NOMO-1 treated with DMSO at 0.1 percent for 48 hours (cell line): Measurements from ENCODE around the gene SKIC8.
"Not testable (repeated sequence)": the region's sequence is repeated elsewhere in the genome, so short reads cannot be mapped to it uniquely, and the experiment has no call there.

Experiments used
- DNase-seq: peaks from one replicate; lab custom pipeline; 2025; ENCODE audit not compliant: unreplicated experiment; lab: John Stamatoyannopoulos, UW

SKIC8 gene

DNA sequence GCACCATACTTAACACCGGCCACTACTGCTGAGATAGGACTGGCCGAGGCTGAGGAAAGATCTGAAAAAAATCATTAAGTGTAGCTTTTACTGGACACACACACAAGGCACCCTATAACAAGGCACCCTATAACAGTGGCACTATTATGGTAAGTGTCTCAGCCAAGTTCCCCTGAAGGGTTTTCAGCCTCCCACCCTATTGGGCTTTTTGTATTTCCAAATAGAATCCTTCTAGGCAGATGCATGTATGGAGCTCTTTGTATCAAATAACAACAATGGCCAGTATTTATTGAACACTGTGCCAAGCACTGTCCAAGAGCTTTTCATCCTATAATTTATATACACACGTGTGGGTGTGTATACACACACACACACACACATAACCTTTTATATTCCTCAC, 41.7 kb downstream of the SKIC8 start:
- no peak for DNase-seq

DNA sequence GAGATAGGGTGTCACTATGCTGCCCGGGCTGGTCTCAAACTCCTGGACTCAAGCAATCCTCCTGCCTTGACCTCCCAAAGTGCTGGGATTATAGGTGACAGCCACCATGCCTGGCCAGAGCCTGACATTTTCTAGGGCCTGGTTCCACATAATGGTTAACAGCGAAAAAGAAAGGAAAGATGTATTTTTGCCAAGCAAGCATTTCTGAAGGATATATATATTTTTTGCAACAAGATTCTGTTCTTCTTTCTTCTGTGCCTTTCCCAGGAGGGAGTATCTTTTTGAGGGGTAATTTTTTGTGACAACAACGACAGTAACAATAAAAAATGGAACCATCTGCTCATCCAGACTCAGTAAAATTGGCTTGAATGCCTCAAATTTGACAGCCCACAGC, 43.4 kb downstream of the SKIC8 start:
- DNase-seq: no peak

DNA sequence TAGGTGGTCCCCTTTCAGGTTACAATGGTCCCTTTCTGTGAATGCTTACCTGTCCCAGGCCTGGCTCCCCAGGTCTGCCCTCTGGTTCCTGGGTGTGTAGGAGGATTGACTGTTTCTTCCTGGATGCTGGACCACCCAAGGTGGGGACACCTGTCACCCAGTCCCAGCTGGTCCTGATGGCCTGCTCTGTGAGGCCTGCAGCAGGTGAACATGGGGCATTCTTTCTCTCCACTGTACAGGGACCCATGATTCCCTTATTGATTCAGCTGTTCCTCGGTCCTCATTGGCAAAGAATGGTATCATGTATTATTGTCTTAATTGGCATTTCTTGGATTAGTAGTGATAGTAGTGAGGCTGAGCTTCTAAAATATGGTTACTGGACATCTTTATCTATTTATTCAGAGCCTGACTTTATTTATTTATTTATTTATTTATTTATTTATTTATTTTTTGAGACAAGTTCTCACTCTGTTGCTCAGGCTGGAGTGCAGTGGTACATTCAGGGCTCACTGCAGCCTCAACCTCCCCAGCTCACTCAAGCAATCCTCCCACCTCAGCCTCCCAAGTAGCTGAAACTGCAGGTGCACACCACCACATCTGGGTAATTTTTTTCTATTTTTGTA, 43.9 kb downstream of the SKIC8 start:
- DNase-seq: no peak

DNA sequence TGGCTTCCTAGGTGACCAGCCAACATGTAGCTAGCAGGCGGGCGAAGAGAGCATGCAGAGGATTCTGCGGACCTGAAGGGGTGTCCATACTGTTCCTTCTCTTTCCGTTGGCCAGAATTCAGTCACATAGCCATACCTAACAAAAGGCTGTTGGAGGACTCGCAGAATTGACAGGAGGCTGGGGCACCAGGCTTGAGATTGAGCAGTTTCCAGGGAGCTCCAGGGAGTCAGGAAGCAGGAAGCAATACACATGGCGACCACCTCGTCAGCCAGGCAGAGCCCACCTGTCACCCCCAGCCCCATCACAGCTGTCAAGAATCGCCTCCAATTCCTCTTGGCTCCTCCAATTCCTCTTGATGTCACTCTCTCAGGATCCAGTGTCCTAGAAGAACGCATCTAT, 48.3 kb downstream of the SKIC8 start:
- no peak for DNase-seq

DNA sequence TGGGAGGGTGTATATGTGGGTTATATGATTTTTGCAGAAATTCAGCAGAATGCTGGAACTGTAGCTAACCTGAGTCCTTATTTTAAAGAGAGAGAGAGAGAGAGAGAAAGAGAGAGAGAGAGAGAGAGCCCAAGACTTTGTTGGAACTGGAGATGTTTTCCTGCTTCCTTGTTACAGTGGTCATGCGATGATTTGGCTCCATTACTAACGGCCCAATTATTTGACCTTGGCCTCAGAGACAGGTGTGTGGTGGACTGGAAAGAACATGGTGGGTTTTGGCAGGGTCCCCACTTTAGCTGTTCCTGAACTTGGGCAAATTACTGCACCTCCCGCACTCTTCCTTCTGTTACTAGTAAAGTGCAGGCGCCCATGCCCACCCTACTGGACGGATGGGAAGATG, 50.3 kb downstream of the SKIC8 start:
- no peak for DNase-seq

DNA sequence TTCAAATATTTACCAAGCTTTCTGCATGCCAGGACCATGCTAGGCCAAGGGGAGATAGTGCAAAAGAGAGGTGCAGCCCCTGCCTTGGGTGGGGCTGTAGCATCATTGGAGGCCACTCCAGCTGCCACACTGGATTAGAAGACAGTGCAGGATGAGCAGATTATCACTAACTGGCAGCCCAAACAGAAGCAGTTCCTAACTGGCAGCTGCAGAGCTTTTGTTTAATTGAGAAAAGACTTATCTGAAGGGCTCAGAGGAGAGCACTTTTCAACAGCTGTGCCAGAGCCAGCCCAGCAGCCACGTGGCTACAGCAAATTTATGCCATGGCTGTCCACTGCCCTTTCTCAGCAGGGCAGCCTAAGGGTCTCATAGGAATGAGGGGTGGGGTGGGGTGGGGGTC, 51.5 kb downstream of the SKIC8 start:
- DNase-seq: no peak

DNA sequence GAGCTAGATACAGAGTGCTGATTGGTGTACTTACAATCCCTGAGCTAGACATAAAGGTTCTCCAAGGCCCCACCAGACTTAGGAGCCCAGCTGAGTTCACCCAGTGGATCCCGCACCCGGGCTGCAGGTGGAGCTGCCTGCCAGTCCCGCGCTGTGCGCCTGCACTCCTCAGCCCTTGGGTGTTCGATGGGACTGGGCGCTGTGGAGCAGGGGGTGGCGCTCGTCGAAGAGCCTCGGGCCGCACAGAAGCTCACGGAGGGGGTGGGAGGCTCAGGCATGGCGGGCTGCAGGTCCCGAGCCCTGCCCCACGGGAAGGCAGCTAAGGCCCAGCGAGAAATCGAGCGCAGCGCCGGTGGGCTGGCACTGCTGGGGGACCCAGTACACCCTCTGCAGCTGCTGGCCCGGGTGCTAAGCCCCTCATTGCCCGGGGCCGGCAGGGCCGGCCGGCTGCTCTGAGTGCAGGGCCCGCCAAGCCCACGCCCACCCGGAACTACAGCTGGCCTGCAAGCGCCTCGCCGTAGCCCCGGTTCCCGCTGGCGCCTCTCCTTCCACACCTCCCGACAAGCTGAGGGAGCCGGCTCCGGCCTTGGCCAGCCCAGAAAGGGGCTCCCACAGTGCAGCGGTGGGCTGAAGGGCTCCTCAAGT, 53.3 kb downstream of the SKIC8 start:
- DNase-seq: not testable (repeated sequence)

DNA sequence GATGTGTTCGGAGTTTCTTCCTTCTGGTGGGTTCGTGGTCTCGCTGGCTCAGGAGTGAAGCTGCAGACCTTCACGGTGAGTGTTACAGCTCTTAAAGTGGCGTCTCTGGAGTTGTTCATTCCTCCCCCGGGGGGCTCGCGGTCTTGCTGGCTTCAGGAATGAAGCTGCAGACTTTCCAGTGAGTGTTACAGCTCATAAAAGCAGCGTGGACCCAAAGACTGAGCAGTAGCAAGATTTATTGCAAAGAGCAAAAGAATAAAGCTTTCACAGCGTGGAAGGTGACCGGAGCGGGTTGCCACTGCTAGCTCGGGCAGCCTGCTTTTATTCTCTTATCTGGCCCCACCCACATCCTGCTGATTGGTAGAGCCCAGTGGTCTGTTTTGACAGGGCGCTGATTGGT, 54.0 kb downstream of the SKIC8 start:
- DNase-seq: not testable (repeated sequence)

DNA sequence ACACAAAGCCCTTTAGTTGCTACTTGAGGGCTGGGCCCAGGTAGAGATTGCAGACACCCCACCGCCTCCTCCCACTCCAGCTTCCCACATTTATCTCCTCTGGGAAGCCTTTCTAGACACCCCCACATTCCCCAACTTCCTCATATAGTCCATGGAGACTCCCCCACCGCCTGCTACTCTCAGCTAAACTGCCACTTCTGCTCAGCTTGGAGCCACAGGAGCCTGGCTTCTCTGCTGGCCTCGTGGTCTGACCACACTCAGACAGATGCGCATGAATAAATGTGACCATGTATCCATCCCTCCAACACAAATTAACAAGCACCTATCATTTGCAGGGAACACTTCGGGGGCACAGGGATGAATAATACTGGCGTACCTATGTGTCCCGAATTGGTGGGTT, 54.5 kb downstream of the SKIC8 start:
- no peak for DNase-seq

DNA sequence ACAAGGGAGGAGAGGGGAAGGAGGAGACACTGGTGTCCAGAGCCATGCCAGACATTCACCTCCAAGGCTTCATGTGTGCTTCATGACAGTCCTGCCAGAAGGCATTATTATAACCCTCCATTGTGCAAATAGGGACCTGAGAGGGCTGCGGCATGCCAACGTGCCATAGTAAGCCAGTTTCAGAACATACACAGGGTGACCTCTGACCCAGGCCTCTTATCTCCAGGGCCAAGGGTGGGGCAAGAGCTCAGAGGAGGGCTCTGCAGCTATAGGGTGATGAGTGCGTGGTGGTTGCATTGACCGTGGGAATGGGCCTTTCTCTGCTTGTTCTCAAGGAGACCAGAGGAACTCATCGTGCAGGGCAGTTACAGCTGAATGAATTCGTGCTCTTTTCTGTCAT, 55.3 kb downstream of the SKIC8 start:
- no peak for DNase-seq

DNA sequence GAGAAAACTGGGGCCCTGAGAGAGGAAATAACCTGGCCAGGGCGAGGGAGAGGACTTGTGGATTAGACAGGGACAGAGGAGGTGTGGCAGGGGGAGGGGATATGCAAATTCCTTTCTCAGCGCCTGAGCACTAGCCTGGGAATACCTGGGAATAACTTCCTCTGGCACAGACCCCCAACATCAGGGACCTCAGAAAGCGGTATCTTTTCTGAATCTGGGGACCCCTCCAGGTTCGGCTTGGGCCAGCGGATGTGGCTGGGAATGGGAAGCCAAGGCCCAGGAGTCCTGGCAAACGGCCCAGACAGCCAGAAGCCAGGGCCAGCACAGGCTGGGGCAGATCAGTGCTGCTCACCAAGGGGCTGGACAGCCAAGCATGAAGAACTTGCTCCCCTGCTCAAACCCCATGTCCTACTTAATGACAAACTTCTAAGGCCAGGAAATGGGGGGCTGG, 55.9 kb downstream of the SKIC8 start:
- no peak for DNase-seq

DNA sequence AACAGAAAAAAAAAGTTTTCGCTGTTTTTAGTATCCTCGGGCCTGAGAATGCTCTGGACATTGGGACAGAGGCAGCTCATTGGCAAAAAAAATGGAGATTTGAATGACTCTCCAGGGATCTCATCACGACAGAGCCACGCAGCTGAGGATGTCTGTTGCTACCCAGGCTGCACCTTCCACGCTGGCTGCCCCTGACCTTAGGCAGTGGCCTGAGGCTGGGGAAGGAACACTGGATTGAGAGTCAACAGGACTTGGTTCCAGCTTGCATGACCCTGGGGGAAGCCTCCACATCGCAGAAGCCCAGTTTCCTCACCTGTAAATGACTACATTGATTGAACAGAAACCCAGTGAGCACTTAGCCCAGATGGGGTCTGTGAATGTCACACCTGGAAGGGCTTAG, 56.4 kb downstream of the SKIC8 start:
- no peak for DNase-seq

DNA sequence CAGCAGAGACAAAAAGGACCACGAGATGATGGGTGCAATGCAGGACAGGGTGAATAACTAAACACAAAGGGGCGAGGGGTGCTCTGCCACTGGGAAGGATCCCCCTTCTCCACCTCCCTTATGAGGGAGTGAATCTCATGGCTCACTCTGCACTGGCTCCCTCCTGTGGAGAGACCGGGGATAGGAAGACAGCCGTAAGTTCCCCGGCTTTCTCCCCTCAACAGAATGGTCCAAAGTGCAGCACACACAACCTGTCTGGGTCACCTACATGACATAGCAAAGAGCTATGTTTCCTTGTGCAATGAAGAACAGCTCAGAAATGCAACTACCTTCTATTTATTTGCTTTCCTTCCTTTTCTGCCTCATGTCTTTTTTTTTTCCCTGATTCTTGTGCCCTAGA, 57.3 kb downstream of the SKIC8 start:
- DNase-seq: no peak

DNA sequence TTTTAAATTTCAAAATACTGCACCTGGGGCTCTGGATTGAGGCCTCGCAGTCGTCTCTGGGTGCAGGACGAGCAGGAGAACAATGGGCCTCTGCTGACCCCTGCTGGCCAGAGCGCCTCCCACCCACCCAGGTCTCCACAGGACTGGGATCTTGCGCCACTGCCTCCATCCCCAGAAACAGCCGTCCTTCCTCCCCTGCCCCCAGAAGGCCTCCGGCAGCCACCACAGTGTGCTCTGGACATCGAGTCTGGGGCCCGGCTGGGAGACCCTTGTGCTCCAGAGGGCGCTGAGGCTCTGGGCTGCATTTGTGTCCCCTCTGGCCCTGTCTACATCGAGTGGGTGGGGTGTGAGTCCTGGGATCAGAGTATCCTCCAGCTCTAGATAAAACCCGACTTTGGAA, 58.4 kb downstream of the SKIC8 start:
- peak; percentile 64 for DNase-seq

DNA sequence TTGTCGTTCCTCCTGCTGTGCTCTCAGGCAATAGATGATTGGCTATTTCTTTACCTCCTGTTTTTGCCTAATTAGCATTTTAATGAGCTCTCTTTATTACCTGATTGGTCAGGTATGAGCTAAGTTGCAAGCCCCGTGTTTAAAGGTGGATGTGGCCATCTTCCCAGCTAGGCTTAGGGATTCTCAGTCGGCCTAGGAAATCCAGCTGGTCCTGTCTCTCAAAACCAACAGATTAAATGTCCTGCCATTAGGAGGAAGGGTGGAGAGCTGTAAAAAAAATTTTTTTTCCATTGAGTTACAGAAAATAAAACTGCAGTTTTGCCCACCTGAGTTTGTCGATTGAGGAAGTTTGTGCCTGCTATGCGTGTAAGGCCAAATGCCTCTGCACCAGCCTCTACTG, 59.6 kb downstream of the SKIC8 start:
- no peak for DNase-seq

DNA sequence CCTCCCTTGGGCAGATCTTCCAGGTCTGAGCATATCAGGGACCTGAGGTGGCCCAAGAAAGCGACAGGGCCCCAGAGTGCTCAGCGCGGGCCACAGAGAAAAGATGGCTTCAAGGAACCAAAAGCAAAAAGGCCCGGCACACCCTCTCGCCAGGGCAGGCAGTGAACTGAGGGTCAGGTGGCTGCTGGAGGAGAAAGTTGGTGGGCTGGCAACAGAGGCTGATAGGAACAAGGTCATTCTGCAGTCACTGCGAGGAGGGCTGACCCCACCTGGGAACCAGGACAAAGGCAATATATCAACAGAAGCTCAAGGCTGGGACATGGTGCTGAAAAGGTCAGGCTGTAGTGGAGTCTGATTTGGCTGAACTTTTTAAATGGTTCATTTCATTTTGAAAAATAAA, 62.3 kb downstream of the SKIC8 start:
- no peak for DNase-seq

DNA sequence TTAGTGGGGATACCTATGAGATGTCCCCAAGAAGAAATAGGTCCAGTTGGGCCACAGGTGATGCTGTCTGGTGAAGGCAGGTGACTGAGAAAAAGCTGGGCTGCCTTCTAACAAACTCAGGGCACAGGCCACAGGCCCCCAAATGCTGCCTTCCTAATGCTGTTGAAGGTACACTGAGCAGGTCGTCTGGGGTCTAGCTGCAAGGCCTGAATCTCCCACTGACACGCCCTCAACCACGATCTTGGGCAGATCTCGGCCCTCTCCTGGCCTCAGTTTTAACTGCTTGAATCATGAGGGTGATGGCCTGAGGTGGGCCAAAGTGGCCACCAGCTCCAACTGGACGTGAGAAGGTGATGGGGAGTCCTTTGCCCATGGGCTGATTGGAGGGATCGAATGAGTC, 62.9 kb downstream of the SKIC8 start:
- DNase-seq: no peak

DNA sequence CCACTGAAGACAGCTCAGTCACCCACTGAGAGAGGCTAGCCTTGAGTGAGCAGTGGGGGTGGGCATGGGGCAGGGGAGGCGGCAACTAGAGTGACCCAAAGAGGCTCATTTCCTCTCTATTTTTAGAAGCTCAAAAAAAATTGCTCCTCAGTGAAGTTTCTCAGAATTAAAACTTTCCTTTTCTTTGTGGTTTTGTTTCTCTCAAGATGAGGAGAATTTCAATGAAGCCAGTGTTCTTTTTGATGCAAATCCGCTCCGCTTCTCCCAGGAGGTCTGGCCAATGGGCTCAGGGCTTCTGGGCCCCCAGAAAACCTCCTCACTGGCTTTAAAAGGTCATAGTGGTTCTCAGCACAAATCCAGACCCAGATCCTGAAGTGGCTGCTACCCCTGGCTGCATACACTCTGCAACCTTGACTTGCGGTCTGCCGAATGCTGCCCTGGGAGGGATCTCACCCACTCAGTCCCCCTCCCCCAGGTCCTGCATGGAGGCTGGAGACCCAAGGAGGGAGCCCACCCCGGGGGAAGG, 64.8 kb downstream of the SKIC8 start, which contains the start of gene ACSBG1:
Gene ACSBG1 (minus strand): TSS at position 51 of the 526 bp plus-strand sequence. CDS start 64 bp downstream, outside the sequence.
- no peak for DNase-seq

DNA sequence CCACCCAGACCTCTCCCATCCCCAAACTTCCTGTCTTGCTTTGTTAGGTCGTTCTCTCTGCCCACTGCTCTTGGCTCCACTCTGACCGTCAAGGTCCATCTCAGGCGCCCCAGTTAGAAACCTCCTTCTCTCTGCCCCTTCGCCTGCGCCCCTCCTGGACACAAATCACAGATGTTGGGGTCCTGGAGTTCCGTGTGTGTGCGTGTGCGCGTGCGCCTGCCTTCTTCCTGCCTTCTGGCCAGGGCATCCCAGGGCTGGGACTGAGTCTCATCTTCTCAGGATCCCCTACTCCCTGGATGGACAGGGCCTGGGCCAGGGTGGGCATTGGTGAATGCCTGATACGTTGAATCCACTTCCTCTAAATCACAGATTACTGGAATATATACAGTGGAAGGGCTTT, 65.9 kb downstream of the SKIC8 start:
- DNase-seq: no peak
